Measurements from ENCODE around the gene TMEM163. TPM values are rescaled to one million over a fixed set of nuclear protein-coding genes. Genes with fewer than 3 reads are reported as not detected.

The TMEM163 gene
- total RNA-seq, 1 donor from 2014 or later, result 0.95 TPM

- Histone ChIP-seq H3K4me2 (no peak overlapping the region), H3K9ac (no peak overlapping the region), H3F3A (ENCODE audit: low read depth) (no peaks in the 10 kb centered on the region), H3K27ac (no peak overlapping the region), H2AFZ (replicated peaks) (peak overlapping the region; percentile 11), H3K4me3 (no peak overlapping the region), H3K9me3 (ENCODE audit: low read depth) (no peaks in the 10 kb centered on the region), H3K4me1 (no peaks in the 10 kb centered on the region), H3K36me3 (no peaks in the 10 kb centered on the region), H3K27me3 (no peaks in the 10 kb centered on the region), H3K79me2 (ENCODE audit: low read depth) (no peaks in the 10 kb centered on the region), H4K20me1 (ENCODE audit: low read depth) (no peaks in the 10 kb centered on the region)
- no peaks in the 10 kb centered on the region for H3K36me3 Mint-ChIP-seq
- TF ChIP-seq EZH2 (IDR thresholded peaks at IDR 0.05) (no peak), EZH2phosphoT487 (IDR thresholded peaks at IDR 0.05) (no peak), CTCF (IDR thresholded peaks at IDR 0.05) (no peak)
- H3K4me1 Mint-ChIP-seq, result no peaks in the 10 kb centered on the region
- no peak overlapping the region for H3K27ac Mint-ChIP-seq
- no peaks in the 10 kb centered on the region for H3K27me3 Mint-ChIP-seq (ENCODE audit: insufficient read depth, low read depth)
- DNase-seq (ENCODE audit: low spot score), result peak; percentile 31
- no peak overlapping the region for H3K4me3 Mint-ChIP-seq
- peaks cover 3% of the 10 kb centered on the region for H3K9me3 Mint-ChIP-seq
Measured at GRCh38 chr2:134677856-134678756, 40.7 kb downstream of the TMEM163 start.

- no peaks in the 10 kb centered on the region for H3K79me2 ChIP-seq (ENCODE audit: low read depth)
- H2AFZ ChIP-seq (replicated peaks), result no peak overlapping the region
- Mint-ChIP-seq H3K9me3 (peaks cover 3% of the 10 kb centered on the region), H3K4me1 (no peaks in the 10 kb centered on the region), H3K4me3 (no peak overlapping the region), H3K36me3 (no peaks in the 10 kb centered on the region), H3K27ac (no peak overlapping the region), H3K27me3 (ENCODE audit: insufficient read depth, low read depth) (no peaks in the 10 kb centered on the region)
- H3F3A ChIP-seq (ENCODE audit: low read depth), result no peaks in the 10 kb centered on the region
- no peak overlapping the region for H3K4me3 ChIP-seq
- H4K20me1 ChIP-seq (ENCODE audit: low read depth), result no peaks in the 10 kb centered on the region
- TF ChIP-seq CTCF (IDR thresholded peaks at IDR 0.05) (no peak), EZH2 (IDR thresholded peaks at IDR 0.05) (no peak), EZH2phosphoT487 (IDR thresholded peaks at IDR 0.05) (no peak)
- no peak overlapping the region for H3K27ac ChIP-seq
- no peaks in the 10 kb centered on the region for H3K36me3 ChIP-seq
- H3K4me1 ChIP-seq, result no peaks in the 10 kb centered on the region
- H3K4me2 ChIP-seq, result no peak overlapping the region
- no peaks in the 10 kb centered on the region for H3K27me3 ChIP-seq
- no peak overlapping the region for H3K9ac ChIP-seq
- no peak for DNase-seq (ENCODE audit: low spot score)
- no peaks in the 10 kb centered on the region for H3K9me3 ChIP-seq (ENCODE audit: low read depth)
Measured at GRCh38 chr2:134676960-134677359, 41.8 kb downstream of the TMEM163 start.

- H3K36me3 ChIP-seq, result no peaks in the 10 kb centered on the region
- no peaks in the 10 kb centered on the region for H3K9me3 ChIP-seq (ENCODE audit: low read depth)
- no peak overlapping the region for H3K27ac Mint-ChIP-seq
- no peak overlapping the region for H2AFZ ChIP-seq (replicated peaks)
- H3K27me3 Mint-ChIP-seq (ENCODE audit: insufficient read depth, low read depth), result no peaks in the 10 kb centered on the region
- no peaks in the 10 kb centered on the region for H3K79me2 ChIP-seq (ENCODE audit: low read depth)
- H3K36me3 Mint-ChIP-seq, result no peaks in the 10 kb centered on the region
- TF ChIP-seq EZH2phosphoT487 (IDR thresholded peaks at IDR 0.05) (no peak), CTCF (IDR thresholded peaks at IDR 0.05) (no peak), EZH2 (IDR thresholded peaks at IDR 0.05) (no peak)
- H3K9ac ChIP-seq, result no peak overlapping the region
- no peak overlapping the region for H3K4me2 ChIP-seq
- no peaks in the 10 kb centered on the region for H3F3A ChIP-seq (ENCODE audit: low read depth)
- no peak for DNase-seq (ENCODE audit: low spot score)
- H3K4me3 ChIP-seq, result no peak overlapping the region
- H4K20me1 ChIP-seq (ENCODE audit: low read depth), result no peaks in the 10 kb centered on the region
- H3K4me1 ChIP-seq, result peaks cover 9% of the 10 kb centered on the region
- no peak overlapping the region for H3K4me3 Mint-ChIP-seq
- no peak overlapping the region for H3K27ac ChIP-seq
- H3K4me1 Mint-ChIP-seq, result peaks cover 6% of the 10 kb centered on the region
- H3K9me3 Mint-ChIP-seq, result peaks cover 3% of the 10 kb centered on the region
- H3K27me3 ChIP-seq, result no peaks in the 10 kb centered on the region
Measured at GRCh38 chr2:134675314-134675713, 43.5 kb downstream of the TMEM163 start.

Data from neural progenitor cell (in vitro differentiated cells).